Activated CD4-positive, alpha-beta T cell treated with anti-CD3 and anti-CD28 coated beads for 36 hours (primary cell): ENCODE measurements around the gene APOA1. TPM values are rescaled to one million over a fixed set of nuclear protein-coding genes. Genes with fewer than 3 reads are reported as not detected.

Experiments
- ATAC-seq: fragments of 200-7000 bp; cut with Tn5 transposase; one replicate; pipeline ENCODE4 v1.10.0; 2021; ENCODE audit warnings: mild to moderate bottlenecking, moderate library complexity
- CTCF ChIA-PET: fragments of 350-600 bp; sonication (Branson Sonifier 250); formaldehyde crosslinking; loops from one replicate; lab custom pipeline; 2021; ENCODE audit warnings: antibody characterized with exemption; lab: Charles Lee
- POLR2A ChIA-PET: fragments of 350-600 bp; sonication (Branson Sonifier 250); formaldehyde crosslinking; loops from one replicate; lab custom pipeline; 2021; ENCODE audit warnings: antibody characterized with exemption, inconsistent platforms; lab: Charles Lee
- DNase-seq: peaks from one replicate; pipeline ENCODE4 v3.0.0-alpha.2; 2020
- H3K27ac Mint-ChIP-seq: one replicate; pipeline ENCODE4 v1.8.0; 2021; ENCODE audit warnings: mixed read lengths
- H3K27me3 Mint-ChIP-seq: one replicate; pipeline ENCODE4 v1.8.0; 2021; ENCODE audit warnings: mixed read lengths
- H3K36me3 Mint-ChIP-seq: one replicate; pipeline ENCODE4 v1.8.0; 2021; ENCODE audit warnings: low read depth, mixed read lengths
- H3K4me1 Mint-ChIP-seq: one replicate; pipeline ENCODE4 v1.8.0; 2021; ENCODE audit warnings: mixed read lengths
- H3K4me3 Mint-ChIP-seq: one replicate; pipeline ENCODE4 v1.8.0; 2021; ENCODE audit warnings: mild to moderate bottlenecking, moderate library complexity, mixed read lengths
- H3K9me3 Mint-ChIP-seq: one replicate; pipeline ENCODE4 v1.8.0; 2021; ENCODE audit warnings: low read depth, mixed read lengths
- intact Hi-C, 2 experiments: fragments of 100-400 bp; cut with DNase I in 1 of 2; cut with micrococcal nuclease in 1 of 2; formaldehyde crosslinking; loops; one replicate each; pipeline versions ENCODE4 v1.14.2 to v1.15.1; 2022 to 2024; cut with DNase I, micrococcal nuclease
- total RNA-seq, 2 experiments: library from RNA; stranded (reverse); gene quantifications; one replicate each; pipeline ENCODE4 v1.2.3, GENCODE V29; 2021

The APOA1 gene
- total RNA-seq, 2 experiments from 2014 or later = not detected

GRCh38 chr11:116859175-116859574 is 21.8 kb upstream of the APOA1 start:
- intact Hi-C loops = no loop called here
- no peak overlapping the region for H3K4me3 Mint-ChIP-seq
- H3K27ac Mint-ChIP-seq = no peak overlapping the region
- H3K4me1 Mint-ChIP-seq = peaks cover 32% of the 10 kb centered on the region
- H3K9me3 Mint-ChIP-seq = peaks cover 3% of the 10 kb centered on the region
- DNase-seq (no peak), ATAC-seq (no peak)
- ChIA-PET POLR2A (no interaction called here), CTCF (interaction anchor here (0.7 to 1.1 kb wide), 3 partner anchors 10 to 91 kb away, joined by 3 read pairs; no protein-coding TSS in a partner anchor)
- peaks cover 61% of the 10 kb centered on the region for H3K36me3 Mint-ChIP-seq
- no peaks in the 10 kb centered on the region for H3K27me3 Mint-ChIP-seq

DNA sequence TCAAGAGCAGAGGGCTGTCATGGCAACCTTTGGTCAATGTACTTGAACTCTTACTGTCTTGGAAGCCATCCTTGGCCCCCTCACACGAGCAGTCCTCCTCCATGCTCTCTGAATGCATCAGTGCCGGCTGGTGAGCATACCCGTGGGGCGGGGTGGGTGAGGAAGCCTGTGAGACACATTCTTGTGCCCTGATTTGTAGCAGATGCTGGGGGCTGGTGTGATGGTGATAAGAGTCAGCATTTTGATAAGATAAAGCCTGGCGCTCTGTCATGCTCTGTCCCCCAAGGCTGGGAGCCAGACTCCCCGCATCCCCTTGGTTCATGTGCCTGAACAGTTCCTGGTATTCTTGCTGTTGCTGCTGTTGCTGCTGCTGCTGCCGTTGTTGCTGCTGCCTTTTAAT is 20.5 kb upstream of the APOA1 start:
- intact Hi-C loops = no loop called here
- ATAC-seq (no peak), DNase-seq (no peak)
- Mint-ChIP-seq H3K36me3 (peaks cover 61% of the 10 kb centered on the region), H3K27me3 (no peaks in the 10 kb centered on the region), H3K27ac (no peak overlapping the region), H3K4me3 (no peak overlapping the region), H3K4me1 (peaks cover 45% of the 10 kb centered on the region), H3K9me3 (peaks cover 3% of the 10 kb centered on the region)
- ChIA-PET CTCF (interaction anchor here (1.9 to 2.2 kb wide), 2 partner anchors 22 to 68 kb away, joined by 6 to 7 read pairs; no protein-coding TSS in a partner anchor), POLR2A (no interaction called here)

- DNase-seq (no peak), ATAC-seq (no peak)
- CTCF ChIA-PET = interaction anchor here (1.9 to 2.2 kb wide), 2 partner anchors 21 to 67 kb away, joined by 6 to 7 read pairs; no protein-coding TSS in a partner anchor
- H3K4me1 Mint-ChIP-seq = peaks cover 51% of the 10 kb centered on the region
- H3K36me3 Mint-ChIP-seq = peaks cover 60% of the 10 kb centered on the region
- no peaks in the 10 kb centered on the region for H3K27me3 Mint-ChIP-seq
- H3K27ac Mint-ChIP-seq = no peak overlapping the region
- intact Hi-C loops = no loop called here
- POLR2A ChIA-PET = no interaction called here
- peaks cover 3% of the 10 kb centered on the region for H3K9me3 Mint-ChIP-seq
- no peak overlapping the region for H3K4me3 Mint-ChIP-seq
Measured at GRCh38 chr11:116857316-116857715, 19.9 kb upstream of the APOA1 start.

DNA sequence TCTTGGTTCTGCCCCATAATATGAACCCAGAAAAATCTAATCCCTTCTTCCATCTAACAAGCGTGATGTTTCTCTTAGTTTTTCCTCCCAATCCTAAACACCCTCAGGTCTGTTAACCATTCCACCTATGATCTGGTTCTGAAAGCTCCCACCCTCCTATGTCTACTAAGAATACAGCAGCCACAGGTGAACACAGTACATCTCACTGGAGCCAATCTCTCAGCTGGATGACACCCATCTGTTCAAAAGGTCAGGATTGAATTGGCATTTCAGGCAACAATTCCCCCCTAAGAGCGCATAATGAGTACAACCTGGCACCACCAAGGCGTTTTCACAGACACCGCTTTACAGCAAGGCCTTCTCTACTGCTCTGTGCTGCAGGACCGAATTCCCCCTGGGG is 19.0 kb upstream of the APOA1 start:
- intact Hi-C loops = no loop called here
- POLR2A ChIA-PET = no interaction called here

DNA sequence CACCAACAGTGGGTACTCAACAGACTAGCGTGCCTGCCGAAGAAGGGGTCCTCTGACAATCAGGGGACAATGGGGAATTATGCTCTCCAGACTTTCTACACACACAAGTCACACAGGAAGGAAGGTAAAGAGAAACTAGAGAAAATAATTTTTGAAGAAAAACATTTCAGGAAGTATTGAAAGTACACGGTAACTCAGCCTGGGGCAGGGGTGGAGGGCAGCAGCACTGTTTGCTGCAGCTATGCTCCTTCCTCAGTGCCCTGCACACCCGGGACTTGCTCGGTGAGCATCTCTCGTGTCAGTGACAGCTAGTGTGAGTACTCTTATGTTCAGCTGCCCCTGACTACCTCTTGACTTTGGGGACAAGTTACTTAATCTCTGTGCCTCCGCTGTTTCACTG is 18.0 kb upstream of the APOA1 start:
- peaks cover 47% of the 10 kb centered on the region for H3K36me3 Mint-ChIP-seq
- peaks cover 3% of the 10 kb centered on the region for H3K9me3 Mint-ChIP-seq
- intact Hi-C loops = no loop called here
- peaks cover 62% of the 10 kb centered on the region for H3K4me1 Mint-ChIP-seq
- POLR2A ChIA-PET = no interaction called here
- no peak for ATAC-seq
- H3K4me3 Mint-ChIP-seq = no peak overlapping the region
- peak overlapping the region; percentile 14 for H3K27ac Mint-ChIP-seq
- DNase-seq = no peak
- no peaks in the 10 kb centered on the region for H3K27me3 Mint-ChIP-seq
- CTCF ChIA-PET = interaction anchor here (1.5 to 2.2 kb wide), 3 partner anchors 19 to 251 kb away, joined by 5 to 7 read pairs (median 5); no protein-coding TSS in a partner anchor

More for the DNA sequence above, 19.0 kb upstream of the APOA1 start:
- H3K4me1 Mint-ChIP-seq = peaks cover 55% of the 10 kb centered on the region
- no peaks in the 10 kb centered on the region for H3K27me3 Mint-ChIP-seq
- DNase-seq (no peak), ATAC-seq (no peak)
- H3K4me3 Mint-ChIP-seq = no peak overlapping the region
- H3K27ac Mint-ChIP-seq = no peak overlapping the region
- CTCF ChIA-PET = interaction anchor here (1.1 to 2.2 kb wide), 5 partner anchors 9 to 250 kb away, joined by 3 to 7 read pairs (median 5); no protein-coding TSS in a partner anchor
- peaks cover 53% of the 10 kb centered on the region for H3K36me3 Mint-ChIP-seq
- peaks cover 3% of the 10 kb centered on the region for H3K9me3 Mint-ChIP-seq

DNA sequence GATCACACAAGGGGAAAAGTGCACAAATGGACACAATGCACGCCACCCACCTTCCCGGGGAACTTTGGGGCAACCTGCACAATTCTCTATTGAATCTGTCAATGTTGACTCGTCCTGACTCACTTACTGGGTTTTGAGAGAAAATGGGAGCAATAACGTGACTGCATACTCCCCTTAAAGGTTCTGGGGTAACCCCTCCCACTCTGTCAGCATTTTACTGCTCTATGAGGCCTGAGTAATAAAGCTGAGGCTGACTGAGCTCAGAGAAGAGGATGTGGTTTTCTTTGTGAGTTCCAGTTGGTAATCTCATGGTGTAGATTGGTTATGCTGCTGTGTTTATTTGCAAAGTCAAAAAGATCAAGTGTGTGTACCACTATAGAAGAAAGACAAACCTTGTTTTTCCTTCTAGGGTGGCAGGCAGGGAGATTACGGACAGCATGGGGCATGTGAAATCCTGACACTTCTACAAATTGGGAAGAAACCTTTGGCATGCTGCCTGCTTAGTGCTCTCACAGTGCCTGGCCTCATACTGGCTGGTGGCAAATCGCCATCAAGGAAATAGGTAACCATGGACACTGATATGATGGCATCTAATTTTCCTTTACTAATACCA is 16.1 kb upstream of the APOA1 start:
- H3K27me3 Mint-ChIP-seq = no peaks in the 10 kb centered on the region
- peak overlapping the region; percentile 51 for H3K4me3 Mint-ChIP-seq
- peak overlapping the region; percentile 90 for H3K27ac Mint-ChIP-seq
- intact Hi-C loops = loop anchor here (1.0 to 5.0 kb wide), 14 partner anchors 29 to 931 kb away; partner anchors contain the start of genes BUD13 (in 1 of the 2), CEP164 (in 1 of the 2), PCSK7 (in 1 of the 2) and RNF214 (in 1 of the 2)
- ChIA-PET CTCF (interaction anchor here (0.6 to 3.7 kb wide), 20 partner anchors 11 to 377 kb away, joined by 3 to 25 read pairs (median 4); partner anchors contain the start of genes APOA5, PAFAH1B2 and SIDT2), POLR2A (interaction anchor here (0.6 to 1.8 kb wide), 9 partner anchors 11 to 290 kb away, joined by 3 to 7 read pairs (median 5); partner anchors contain the start of gene PAFAH1B2)
- H3K4me1 Mint-ChIP-seq = peaks cover 70% of the 10 kb centered on the region
- peaks cover 47% of the 10 kb centered on the region for H3K36me3 Mint-ChIP-seq
- peak; percentile 92 for ATAC-seq
- DNase-seq = peak; percentile 70
- H3K9me3 Mint-ChIP-seq = peaks cover 3% of the 10 kb centered on the region

- peaks cover 70% of the 10 kb centered on the region for H3K4me1 Mint-ChIP-seq
- ChIA-PET CTCF (interaction anchor here (0.7 to 3.7 kb wide), 11 partner anchors 10 to 326 kb away, joined by 3 to 25 read pairs (median 5); partner anchors contain the start of genes APOA5, SIDT2 and SIK3), POLR2A (interaction anchor here (0.6 to 1.3 kb wide), 2 partner anchors 174 to 318 kb away, joined by 3 to 6 read pairs; no protein-coding TSS in a partner anchor)
- H3K4me3 Mint-ChIP-seq = peak overlapping the region; percentile 51
- ATAC-seq = peak; percentile 15
- peak; percentile 30 for DNase-seq
- intact Hi-C loops = loop anchor here (1.0 to 5.0 kb wide), 14 partner anchors 30 to 930 kb away; partner anchors contain the start of genes BUD13 (in 1 of the 2), CEP164 (in 1 of the 2), PCSK7 (in 1 of the 2) and RNF214 (in 1 of the 2)
- H3K36me3 Mint-ChIP-seq = peaks cover 43% of the 10 kb centered on the region
- H3K27ac Mint-ChIP-seq = peak overlapping the region; percentile 90
- no peaks in the 10 kb centered on the region for H3K27me3 Mint-ChIP-seq
- H3K9me3 Mint-ChIP-seq = peaks cover 3% of the 10 kb centered on the region
Measured at GRCh38 chr11:116852261-116853031, 15.0 kb upstream of the APOA1 start.

GRCh38 chr11:116851626-116852025 is 14.2 kb upstream of the APOA1 start:
- ChIA-PET POLR2A (interaction anchor here (0.5 to 1.1 kb wide), 2 partner anchors 64 to 160 kb away, joined by 3 to 4 read pairs; partner anchors contain the start of gene ZPR1), CTCF (interaction anchor here (0.6 to 3.7 kb wide), 7 partner anchors 9 to 1853 kb away, joined by 3 to 22 read pairs (median 3); partner anchors contain the start of genes APOA1 and APOA5)
- H3K4me1 Mint-ChIP-seq = peaks cover 63% of the 10 kb centered on the region
- intact Hi-C loops = loop anchor here (1.0 to 5.0 kb wide), 8 partner anchors 31 to 929 kb away; partner anchors contain the start of genes ZPR1 (in 2 of the 2), BUD13 (in 1 of the 2) and CEP164 (in 1 of the 2)
- H3K27me3 Mint-ChIP-seq = no peaks in the 10 kb centered on the region
- H3K4me3 Mint-ChIP-seq = peak overlapping the region; percentile 51
- H3K36me3 Mint-ChIP-seq = peaks cover 41% of the 10 kb centered on the region
- H3K9me3 Mint-ChIP-seq = peaks cover 3% of the 10 kb centered on the region
- ATAC-seq (no peak), DNase-seq (peak; percentile 74)
- H3K27ac Mint-ChIP-seq = peak overlapping the region; percentile 90

DNA sequence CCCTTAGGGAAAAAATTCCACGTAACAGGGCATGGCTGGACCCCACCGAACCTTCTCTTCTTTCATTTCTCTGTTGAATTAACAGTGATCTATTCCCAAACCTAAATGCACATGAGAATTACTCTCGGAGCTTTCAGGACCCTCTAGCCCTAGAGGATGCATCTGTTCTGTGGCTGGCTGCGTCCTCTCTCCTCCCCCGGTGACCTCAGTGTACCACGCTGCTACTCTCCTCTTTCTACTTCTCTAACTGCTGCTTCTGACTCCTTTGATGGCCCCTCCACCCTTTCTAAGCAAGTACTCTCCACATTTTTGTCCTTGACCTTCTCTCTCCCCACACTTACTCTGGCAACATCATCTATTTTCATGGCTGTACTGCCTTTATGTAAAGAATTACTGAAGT is 12.1 kb upstream of the APOA1 start:
- POLR2A ChIA-PET = no interaction called here
- Mint-ChIP-seq H3K27ac (no peak overlapping the region), H3K27me3 (no peaks in the 10 kb centered on the region), H3K9me3 (peaks cover 3% of the 10 kb centered on the region), H3K4me3 (no peak overlapping the region), H3K4me1 (peaks cover 46% of the 10 kb centered on the region), H3K36me3 (peaks cover 43% of the 10 kb centered on the region)
- intact Hi-C loops = no loop called here
- DNase-seq = no peak
- ATAC-seq = no peak
- CTCF ChIA-PET = interaction anchor here (1.1 kb wide), 1 partner anchor 10 kb away, joined by 3 read pairs; no protein-coding TSS in a partner anchor

GRCh38 chr11:116849060-116849459 is 11.6 kb upstream of the APOA1 start:
- Mint-ChIP-seq H3K27me3 (no peaks in the 10 kb centered on the region), H3K36me3 (peaks cover 38% of the 10 kb centered on the region), H3K27ac (no peak overlapping the region), H3K9me3 (no peaks in the 10 kb centered on the region), H3K4me1 (peaks cover 42% of the 10 kb centered on the region), H3K4me3 (no peak overlapping the region)
- intact Hi-C loops = no loop called here
- DNase-seq = no peak
- POLR2A ChIA-PET = no interaction called here
- CTCF ChIA-PET = interaction anchor here (1.1 kb wide), 1 partner anchor 10 kb away, joined by 3 read pairs; no protein-coding TSS in a partner anchor
- no peak for ATAC-seq
